HCT116 (cell line): ENCODE data around the gene HPX. TPM values are rescaled to one million over a fixed set of nuclear protein-coding genes. Genes with fewer than 3 reads are reported as not detected.

Experiments
- ATAC-seq: fragments of 200-7000 bp; cut with Tn5 transposase; 2 replicates; pipeline ENCODE4 v1.9.1; 2020; ENCODE audit warnings: mild to moderate bottlenecking, moderate library complexity
- BruUV-seq: library from RNA; stranded (reverse); fragments of 400-500 nt; replicated peaks from 2 replicates; lab custom pipeline; 2021; lab: Mats Ljungman, UMichigan
- CTCF ChIA-PET: fragments of 300-600 bp; sonication (Branson Sonifier 250); formaldehyde crosslinking; loops from one replicate; lab custom pipeline; 2021; ENCODE audit warnings: antibody characterized with exemption; lab: Charles Lee
- POLR2A ChIA-PET: fragments of 300-600, 350-600 bp; sonication (Branson Sonifier 250); formaldehyde crosslinking; loops from one replicate; lab custom pipeline; 2021; ENCODE audit warnings: antibody characterized with exemption; lab: Charles Lee
- RAD21 ChIA-PET, 2 experiments: fragments of 300-600 bp; sonication (Branson Sonifier 250); formaldehyde crosslinking; loops; one replicate each; lab custom pipeline; 2023; ENCODE audit warnings: low total read pairs in 2 of 2; ENCODE audit not compliant: uncharacterized antibody in 2 of 2, unreplicated experiment in 2 of 2, low non-redundant PET in 1 of 2; lab: Charles Lee
- DNase-seq: peaks from one replicate; pipeline ENCODE4 v3.0.0-alpha.2; 2010; ENCODE audit warnings: low read depth, low spot score
- H2AFZ ChIP-seq: fragments of 200-600 bp; shearing (Covaris generic), sonication (generic); 2 replicates; pipeline ENCODE4 v1.6.1; 2017; ENCODE audit warnings: low read depth, mixed run types, mixed read lengths, antibody characterized with exemption, low read length; ENCODE audit not compliant: poor library complexity, severe bottlenecking
- H3K27ac ChIP-seq: 2 replicates; pipeline ENCODE4 v1.5.1; 2012; ENCODE audit warnings: low read depth, low read length
- H3K27me3 ChIP-seq: fragments of 200-600 bp; sonication (generic); 2 replicates; pipeline ENCODE4 v1.6.1; 2016; ENCODE audit warnings: mixed run types, low read length, mixed read lengths; ENCODE audit not compliant: insufficient read depth
- H3K36me3 ChIP-seq, 2 experiments: fragments of 200-500 bp in 1 of 2; fragments of 200-600 bp in 1 of 2; sonication (Bioruptor generic) in 1 of 2; sonication (generic) in 1 of 2; 2 replicates each; pipeline versions ENCODE4 v1.5.1 to v1.6.1; 2014 to 2016; ENCODE audit warnings: low read length in 2 of 2, inconsistent platforms in 1 of 2, mixed read lengths in 1 of 2, mixed run types in 1 of 2; ENCODE audit not compliant: insufficient read depth in 2 of 2, control insufficient read depth in 1 of 2
- H3K4me1 ChIP-seq, 2 experiments: fragments of 200-600 bp in 1 of 2; sonication (generic) in 1 of 2; 2 replicates each; pipeline versions ENCODE4 v1.5.1 to v1.6.1; 2012 to 2017; ENCODE audit warnings: low read length in 2 of 2, inconsistent platforms in 1 of 2, mild to moderate bottlenecking in 1 of 2, mixed read lengths in 1 of 2, mixed run types in 1 of 2, moderate library complexity in 1 of 2; ENCODE audit not compliant: insufficient read depth in 2 of 2, control insufficient read depth in 1 of 2
- H3K4me2 ChIP-seq: fragments of 200-600 bp; sonication (generic); 2 replicates; pipeline ENCODE4 v1.6.1; 2017; ENCODE audit warnings: mixed run types, low read length, mixed read lengths
- H3K4me3 ChIP-seq, 2 experiments: fragments of 200-600 bp in 1 of 2; sonication (generic) in 1 of 2; replicated peaks in 1 of 2; 2 replicates each; pipeline ENCODE4 v1.5.1; 2011 to 2016; ENCODE audit warnings: low read length in 2 of 2, control low read depth in 1 of 2, low read depth in 1 of 2, mild to moderate bottlenecking in 1 of 2, mixed read lengths in 1 of 2, mixed run types in 1 of 2
- H3K79me2 ChIP-seq: fragments of 200-600 bp; sonication (generic); 2 replicates; pipeline ENCODE4 v1.6.1; 2017; ENCODE audit warnings: mild to moderate bottlenecking, mixed run types, low read length, moderate library complexity, mixed read lengths; ENCODE audit not compliant: insufficient read depth
- H3K9ac ChIP-seq: fragments of 200-600 bp; sonication (generic); 2 replicates; pipeline ENCODE4 v1.6.1; 2016; ENCODE audit warnings: low read length, mixed read lengths
- H3K9me2 ChIP-seq: fragments of 200-600 bp; sonication (generic), shearing (Covaris generic); 2 replicates; pipeline ENCODE4 v1.6.1; 2017; ENCODE audit warnings: mixed run types, mild to moderate bottlenecking, moderate library complexity; ENCODE audit not compliant: insufficient read depth
- H3K9me3 ChIP-seq, 2 experiments: fragments of 200-500 bp in 1 of 2; fragments of 200-600 bp in 1 of 2; sonication (Bioruptor generic) in 1 of 2; sonication (generic) in 1 of 2; 2 replicates each; pipeline ENCODE4 v1.6.1; 2014 to 2017; ENCODE audit warnings: low read length in 2 of 2, mixed read lengths in 2 of 2, inconsistent platforms in 1 of 2, low read depth in 1 of 2, mild to moderate bottlenecking in 1 of 2, mixed run types in 1 of 2, moderate library complexity in 1 of 2; ENCODE audit not compliant: control insufficient read depth in 1 of 2, insufficient read depth in 1 of 2
- H4K20me1 ChIP-seq: fragments of 200-600 bp; sonication (generic), shearing (Covaris generic); 2 replicates; pipeline ENCODE4 v1.6.1; 2017; ENCODE audit warnings: mixed run types, mild to moderate bottlenecking, moderate library complexity; ENCODE audit not compliant: insufficient read depth
- CBX3 ChIP-seq: IDR thresholded peaks from 2 replicates; pipeline ENCODE4 v1.6.1; 2012; ENCODE audit warnings: low read depth
- CEBPB ChIP-seq: IDR thresholded peaks from 2 replicates; pipeline ENCODE4 v1.6.1; 2012; ENCODE audit warnings: low read depth
- EGR1 ChIP-seq: IDR thresholded peaks from 2 replicates; pipeline ENCODE4 v1.6.1; 2012; ENCODE audit warnings: low read depth
- ELF1 ChIP-seq: IDR thresholded peaks from 2 replicates; pipeline ENCODE4 v1.6.1; 2012; ENCODE audit warnings: low read depth, borderline replicate concordance
- EZH2phosphoT487 ChIP-seq: fragments of 200-600 bp; IDR thresholded peaks from 2 replicates; pipeline ENCODE4 v1.6.1; 2018; ENCODE audit warnings: antibody characterized with exemption, borderline replicate concordance
- JUND ChIP-seq: IDR thresholded peaks from 2 replicates; pipeline ENCODE4 v1.6.1; 2012
- POLR2A ChIP-seq: IDR thresholded peaks from 2 replicates; pipeline ENCODE4 v1.7.0; 2011; ENCODE audit warnings: borderline replicate concordance; ENCODE audit not compliant: insufficient read depth, insufficient read length; ENCODE audit errors: extremely low read depth
- RAD21 ChIP-seq: IDR thresholded peaks from 2 replicates; pipeline ENCODE4 v1.6.1; 2012; ENCODE audit warnings: low read depth, mild to moderate bottlenecking
- SIN3A ChIP-seq: IDR thresholded peaks from 2 replicates; pipeline ENCODE4 v1.6.1; 2012; ENCODE audit warnings: low read depth
- SRF ChIP-seq: IDR thresholded peaks from 2 replicates; pipeline ENCODE4 v1.6.1; 2012; ENCODE audit warnings: low read depth
- TCF7L2 ChIP-seq: IDR thresholded peaks from 2 replicates; pipeline ENCODE4 v1.7.0; 2011; ENCODE audit warnings: borderline replicate concordance, inconsistent platforms; ENCODE audit not compliant: insufficient read depth, insufficient read length; ENCODE audit errors: extremely low read depth
- YY1 ChIP-seq: IDR thresholded peaks from 2 replicates; pipeline ENCODE4 v1.6.1; 2011; ENCODE audit warnings: low read length, low read depth, moderate library complexity, mild to moderate bottlenecking; ENCODE audit not compliant: insufficient replicate concordance; ENCODE audit errors: extremely low read depth
- ZNF274 ChIP-seq: fragments of 200-500 bp; sonication (Bioruptor generic); IDR thresholded peaks from 2 replicates; pipeline ENCODE4 v1.6.1; 2014; ENCODE audit warnings: mild to moderate bottlenecking, low read depth, low read length, inconsistent platforms
- intact Hi-C: fragments of 100-400 bp; cut with micrococcal nuclease; formaldehyde crosslinking; loops from 2 replicates; pipeline ENCODE4 v1.10.0; 2022
- total RNA-seq: library from RNA; stranded (reverse); gene quantifications from one replicate; pipeline ENCODE4 v1.2.1, GENCODE V29; 2021; ENCODE audit not compliant: unreplicated experiment
- TF ChIP-seq, protein P1 (sequence below): IDR thresholded peaks from 2 replicates; pipeline ENCODE4 v1.6.1; 2012; ENCODE audit warnings: low read depth
- TF ChIP-seq, protein P2 (sequence below): IDR thresholded peaks from 2 replicates; pipeline ENCODE4 v1.6.1; 2011; ENCODE audit warnings: mild to moderate bottlenecking, low read length, moderate library complexity; ENCODE audit not compliant: insufficient replicate concordance; ENCODE audit errors: extremely low read depth
- TF ChIP-seq, protein P3 (sequence below), 3 experiments: fragments of 200-600 bp in 1 of 3; sonication (generic) in 1 of 3; IDR thresholded peaks in 2 of 3; conservative IDR thresholded peaks in 1 of 3; 2 replicates each; pipeline ENCODE4 v1.5.1; 2012 to 2017; ENCODE audit warnings: low read depth in 2 of 3, low read length in 2 of 3, antibody characterized with exemption in 1 of 3, borderline replicate concordance in 1 of 3, control low read depth in 1 of 3, mild to moderate bottlenecking in 1 of 3, mixed read lengths in 1 of 3, mixed run types in 1 of 3, moderate library complexity in 1 of 3; ENCODE audit not compliant: insufficient read depth in 1 of 3
- TF ChIP-seq, protein P4 (sequence below): IDR thresholded peaks from 2 replicates; pipeline ENCODE4 v1.6.1; 2012
- TF ChIP-seq, protein P5 (sequence below): IDR thresholded peaks from 2 replicates; pipeline ENCODE4 v1.6.1; 2012

HPX gene
- total RNA-seq, 1 experiment from 2014 or later: 4.6 TPM

DNA sequence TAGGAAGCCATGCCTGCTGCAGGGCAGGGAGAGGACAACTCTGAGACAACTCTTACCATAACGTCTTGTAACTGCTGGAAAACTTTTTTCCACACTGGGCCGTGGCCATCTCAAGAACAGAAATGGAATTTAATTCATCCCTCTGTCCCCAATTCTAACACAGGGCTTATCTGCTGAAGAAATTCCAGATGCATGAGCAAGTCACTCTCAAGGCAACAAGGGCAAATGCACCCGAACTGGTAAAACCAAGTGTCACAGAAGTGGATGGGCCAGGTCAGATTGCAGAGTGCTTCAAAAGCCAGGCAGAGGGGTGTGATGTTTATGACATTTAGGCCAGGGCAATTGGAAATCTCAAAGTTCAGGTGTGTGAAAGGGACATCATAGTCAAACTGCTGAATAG, 43.2 kb downstream of the HPX start:
- CTCF ChIA-PET: interaction anchor here (0.9 kb wide), 1 partner anchor 46 kb away, joined by 3 read pairs; no protein-coding TSS in a partner anchor
- TF ChIP-seq SRF: no peak
- TF ChIP-seq, protein P1, sequence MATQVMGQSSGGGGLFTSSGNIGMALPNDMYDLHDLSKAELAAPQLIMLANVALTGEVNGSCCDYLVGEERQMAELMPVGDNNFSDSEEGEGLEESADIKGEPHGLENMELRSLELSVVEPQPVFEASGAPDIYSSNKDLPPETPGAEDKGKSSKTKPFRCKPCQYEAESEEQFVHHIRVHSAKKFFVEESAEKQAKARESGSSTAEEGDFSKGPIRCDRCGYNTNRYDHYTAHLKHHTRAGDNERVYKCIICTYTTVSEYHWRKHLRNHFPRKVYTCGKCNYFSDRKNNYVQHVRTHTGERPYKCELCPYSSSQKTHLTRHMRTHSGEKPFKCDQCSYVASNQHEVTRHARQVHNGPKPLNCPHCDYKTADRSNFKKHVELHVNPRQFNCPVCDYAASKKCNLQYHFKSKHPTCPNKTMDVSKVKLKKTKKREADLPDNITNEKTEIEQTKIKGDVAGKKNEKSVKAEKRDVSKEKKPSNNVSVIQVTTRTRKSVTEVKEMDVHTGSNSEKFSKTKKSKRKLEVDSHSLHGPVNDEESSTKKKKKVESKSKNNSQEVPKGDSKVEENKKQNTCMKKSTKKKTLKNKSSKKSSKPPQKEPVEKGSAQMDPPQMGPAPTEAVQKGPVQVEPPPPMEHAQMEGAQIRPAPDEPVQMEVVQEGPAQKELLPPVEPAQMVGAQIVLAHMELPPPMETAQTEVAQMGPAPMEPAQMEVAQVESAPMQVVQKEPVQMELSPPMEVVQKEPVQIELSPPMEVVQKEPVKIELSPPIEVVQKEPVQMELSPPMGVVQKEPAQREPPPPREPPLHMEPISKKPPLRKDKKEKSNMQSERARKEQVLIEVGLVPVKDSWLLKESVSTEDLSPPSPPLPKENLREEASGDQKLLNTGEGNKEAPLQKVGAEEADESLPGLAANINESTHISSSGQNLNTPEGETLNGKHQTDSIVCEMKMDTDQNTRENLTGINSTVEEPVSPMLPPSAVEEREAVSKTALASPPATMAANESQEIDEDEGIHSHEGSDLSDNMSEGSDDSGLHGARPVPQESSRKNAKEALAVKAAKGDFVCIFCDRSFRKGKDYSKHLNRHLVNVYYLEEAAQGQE: no peak
- TF ChIP-seq, protein P2, sequence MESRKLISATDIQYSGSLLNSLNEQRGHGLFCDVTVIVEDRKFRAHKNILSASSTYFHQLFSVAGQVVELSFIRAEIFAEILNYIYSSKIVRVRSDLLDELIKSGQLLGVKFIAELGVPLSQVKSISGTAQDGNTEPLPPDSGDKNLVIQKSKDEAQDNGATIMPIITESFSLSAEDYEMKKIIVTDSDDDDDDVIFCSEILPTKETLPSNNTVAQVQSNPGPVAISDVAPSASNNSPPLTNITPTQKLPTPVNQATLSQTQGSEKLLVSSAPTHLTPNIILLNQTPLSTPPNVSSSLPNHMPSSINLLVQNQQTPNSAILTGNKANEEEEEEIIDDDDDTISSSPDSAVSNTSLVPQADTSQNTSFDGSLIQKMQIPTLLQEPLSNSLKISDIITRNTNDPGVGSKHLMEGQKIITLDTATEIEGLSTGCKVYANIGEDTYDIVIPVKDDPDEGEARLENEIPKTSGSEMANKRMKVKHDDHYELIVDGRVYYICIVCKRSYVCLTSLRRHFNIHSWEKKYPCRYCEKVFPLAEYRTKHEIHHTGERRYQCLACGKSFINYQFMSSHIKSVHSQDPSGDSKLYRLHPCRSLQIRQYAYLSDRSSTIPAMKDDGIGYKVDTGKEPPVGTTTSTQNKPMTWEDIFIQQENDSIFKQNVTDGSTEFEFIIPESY: no peak
- no peak for TF ChIP-seq TCF7L2
- no peak for TF ChIP-seq YY1
- TF ChIP-seq RAD21: no peak
- TF ChIP-seq JUND: no peak
- TF ChIP-seq, protein P3, sequence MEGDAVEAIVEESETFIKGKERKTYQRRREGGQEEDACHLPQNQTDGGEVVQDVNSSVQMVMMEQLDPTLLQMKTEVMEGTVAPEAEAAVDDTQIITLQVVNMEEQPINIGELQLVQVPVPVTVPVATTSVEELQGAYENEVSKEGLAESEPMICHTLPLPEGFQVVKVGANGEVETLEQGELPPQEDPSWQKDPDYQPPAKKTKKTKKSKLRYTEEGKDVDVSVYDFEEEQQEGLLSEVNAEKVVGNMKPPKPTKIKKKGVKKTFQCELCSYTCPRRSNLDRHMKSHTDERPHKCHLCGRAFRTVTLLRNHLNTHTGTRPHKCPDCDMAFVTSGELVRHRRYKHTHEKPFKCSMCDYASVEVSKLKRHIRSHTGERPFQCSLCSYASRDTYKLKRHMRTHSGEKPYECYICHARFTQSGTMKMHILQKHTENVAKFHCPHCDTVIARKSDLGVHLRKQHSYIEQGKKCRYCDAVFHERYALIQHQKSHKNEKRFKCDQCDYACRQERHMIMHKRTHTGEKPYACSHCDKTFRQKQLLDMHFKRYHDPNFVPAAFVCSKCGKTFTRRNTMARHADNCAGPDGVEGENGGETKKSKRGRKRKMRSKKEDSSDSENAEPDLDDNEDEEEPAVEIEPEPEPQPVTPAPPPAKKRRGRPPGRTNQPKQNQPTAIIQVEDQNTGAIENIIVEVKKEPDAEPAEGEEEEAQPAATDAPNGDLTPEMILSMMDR (IDR thresholded peaks at IDR 0.05 in 2 of 3, conservative IDR thresholded peaks at IDR 0.05 in 1 of 3; ENCODE audit: borderline replicate concordance in 1 of 3, insufficient read depth in 1 of 3, low read depth in 2 of 3, low read length in 2 of 3): no peak
- TF ChIP-seq POLR2A: no peak
- TF ChIP-seq CBX3: no peak
- no peak for TF ChIP-seq EGR1
- TF ChIP-seq ELF1: no peak
- TF ChIP-seq, protein P4, sequence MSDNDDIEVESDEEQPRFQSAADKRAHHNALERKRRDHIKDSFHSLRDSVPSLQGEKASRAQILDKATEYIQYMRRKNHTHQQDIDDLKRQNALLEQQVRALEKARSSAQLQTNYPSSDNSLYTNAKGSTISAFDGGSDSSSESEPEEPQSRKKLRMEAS: no peak
- no peak for TF ChIP-seq ZNF274
- TF ChIP-seq SIN3A: no peak
- TF ChIP-seq, protein P5, sequence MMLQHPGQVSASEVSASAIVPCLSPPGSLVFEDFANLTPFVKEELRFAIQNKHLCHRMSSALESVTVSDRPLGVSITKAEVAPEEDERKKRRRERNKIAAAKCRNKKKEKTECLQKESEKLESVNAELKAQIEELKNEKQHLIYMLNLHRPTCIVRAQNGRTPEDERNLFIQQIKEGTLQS: no peak
- no peak for TF ChIP-seq CEBPB
- no peak for TF ChIP-seq EZH2phosphoT487
- TF ChIP-seq, all 23 proteins: peak for 0
- no peak for DNase-seq

More for the DNA sequence above, 43.2 kb downstream of the HPX start:
- ATAC-seq: peak; percentile 44
- Histone ChIP-seq H3K4me2 (peak overlapping the region; percentile 25), H3K9me2 (no peaks in the 10 kb centered on the region), H3K36me3 (no peaks in the 10 kb centered on the region), H3K9me3 (no peaks in the 10 kb centered on the region), H3K27ac (no peak overlapping the region), H3K4me1 (peaks cover 4 to 12% of the 10 kb centered on the region in 2 experiments; a peak in 3 of 4 replicates), H3K79me2 (no peaks in the 10 kb centered on the region), H3K4me3 (no peak overlapping the region), H3K27me3 (no peaks in the 10 kb centered on the region), H2AFZ (no peak overlapping the region), H3K9ac (no peak overlapping the region), H4K20me1 (no peaks in the 10 kb centered on the region)
- intact Hi-C loops: no loop called here
- POLR2A ChIA-PET: no interaction called here
- BruUV-seq: no TSS peak
- RAD21 ChIA-PET: no interaction called here
